CD4-positive, alpha-beta T cell treated with Interleukin-2 at 100 ng/mL for 4 hours (primary cell): ENCODE measurements around the gene RASGEF1B.

Source experiments
- DNase-seq: peaks from one replicate; pipeline ENCODE4 v3.0.0-alpha.2; 2020; ENCODE audit warnings: low spot score

The RASGEF1B gene

GRCh38 chr4:81465406-81466340, 6.0 kb downstream of the RASGEF1B start:
- no peak for DNase-seq

GRCh38 chr4:81460834-81461233, 10.9 kb downstream of the RASGEF1B start:
- DNase-seq = no peak

GRCh38 chr4:81460191-81460701, 11.5 kb downstream of the RASGEF1B start:
- no peak for DNase-seq

GRCh38 chr4:81459228-81459627, 12.5 kb downstream of the RASGEF1B start:
- DNase-seq = no peak

GRCh38 chr4:81457921-81458520, 13.7 kb downstream of the RASGEF1B start:
- no peak for DNase-seq

GRCh38 chr4:81457345-81457744, 14.4 kb downstream of the RASGEF1B start:
- DNase-seq = no peak

- DNase-seq = no peak
Measured at GRCh38 chr4:81455897-81456296, 15.8 kb downstream of the RASGEF1B start.

GRCh38 chr4:81454948-81455347, 16.8 kb downstream of the RASGEF1B start:
- DNase-seq = no peak

GRCh38 chr4:81454499-81454898, 17.2 kb downstream of the RASGEF1B start:
- DNase-seq = peak; percentile 46

- DNase-seq = no peak
Measured at GRCh38 chr4:81453024-81453423, 18.7 kb downstream of the RASGEF1B start.

- no peak for DNase-seq
Measured at GRCh38 chr4:81452452-81453006, 19.2 kb downstream of the RASGEF1B start.

- DNase-seq = no peak
Measured at GRCh38 chr4:81449015-81449414, 22.7 kb downstream of the RASGEF1B start.

- DNase-seq = no peak
Measured at GRCh38 chr4:81447566-81448229, 24.0 kb downstream of the RASGEF1B start.

- DNase-seq = no peak
Measured at GRCh38 chr4:81446634-81447033, 25.1 kb downstream of the RASGEF1B start.

GRCh38 chr4:81445196-81445595, 26.5 kb downstream of the RASGEF1B start:
- DNase-seq = no peak

- no peak for DNase-seq
Measured at GRCh38 chr4:81442484-81443085, 29.1 kb downstream of the RASGEF1B start.

- DNase-seq = no peak
Measured at GRCh38 chr4:81440949-81441348, 30.8 kb downstream of the RASGEF1B start.

GRCh38 chr4:81436941-81437574, 34.6 kb downstream of the RASGEF1B start:
- DNase-seq = no peak

GRCh38 chr4:81436096-81436495, 35.6 kb downstream of the RASGEF1B start:
- DNase-seq = no peak

GRCh38 chr4:81432825-81433224, 38.9 kb downstream of the RASGEF1B start:
- DNase-seq = no peak

GRCh38 chr4:81431971-81432370, 39.7 kb downstream of the RASGEF1B start:
- no peak for DNase-seq
